HepG2 (cell line): Measurements from ENCODE around the gene STH. TPM values are rescaled to one million over a fixed set of nuclear protein-coding genes. Genes with fewer than 3 reads are reported as not detected.

Experiments
- ATAC-seq: fragments of 200-7000 bp; cut with Tn5 transposase; 3 replicates; pipeline ENCODE4 v1.9.1; 2020; ENCODE audit warnings: mild to moderate bottlenecking, moderate library complexity
- BruUV-seq: library from RNA; stranded (reverse); fragments of 400-500 nt; replicated peaks from 2 replicates; lab custom pipeline; 2021; lab: Mats Ljungman, UMichigan
- CTCF ChIA-PET: fragments of 300-600 bp; formaldehyde crosslinking; extraction: SDS; loops from one replicate; lab custom pipeline; 2021; ENCODE audit warnings: low total read pairs, inconsistent platforms, low intra/inter-chr PET ratio; lab: Yijun Ruan, JAX
- POLR2A ChIA-PET: fragments of 350-600 bp; sonication (Branson Sonifier 250); formaldehyde crosslinking; loops from one replicate; lab custom pipeline; 2020; ENCODE audit warnings: antibody characterized with exemption, inconsistent platforms; lab: Yijun Ruan, JAX
- DNase-seq: peaks from one replicate; pipeline ENCODE4 v3.0.0-alpha.2; 2015; ENCODE audit warnings: low spot score
- FAIRE-seq: peaks from 3 replicates; lab custom pipeline; 2011; peaks lifted over from hg19 to GRCh38; lab: Jason Lieb, UNC
- H2AFZ ChIP-seq: one replicate; pipeline ENCODE4 v1.6.1; 2011; ENCODE audit warnings: low read length, inconsistent platforms
- H3K27ac ChIP-seq: fragments of 300-600 bp; 3 replicates; pipeline ENCODE4 v1.8.0; 2011; ENCODE audit warnings: mixed run types, mild to moderate bottlenecking, mixed read lengths, low read length, inconsistent platforms; ENCODE audit not compliant: insufficient read depth; ENCODE audit errors: extremely low read length
- H3K27me3 ChIP-seq, 2 experiments: fragments of 200-600 bp in 1 of 2; 2 replicates in 1 of 2; 3 replicates in 1 of 2; pipeline versions ENCODE4 v1.6.0 to v1.8.0; 2011; ENCODE audit warnings: low read length in 2 of 2, mild to moderate bottlenecking in 2 of 2, moderate library complexity in 2 of 2, inconsistent platforms in 1 of 2; ENCODE audit not compliant: insufficient read depth in 2 of 2, control insufficient read depth in 1 of 2
- H3K36me3 ChIP-seq, 2 experiments: fragments of 200-600 bp in 1 of 2; replicated peaks in 1 of 2; 2 replicates in 1 of 2; 3 replicates in 1 of 2; pipeline versions ENCODE4 v1.5.1 to v1.8.0; 2011; ENCODE audit warnings: low read length in 2 of 2, inconsistent platforms in 1 of 2; ENCODE audit not compliant: insufficient read depth in 2 of 2, control insufficient read depth in 1 of 2
- H3K4me1 ChIP-seq: 2 replicates; pipeline ENCODE4 v1.5.1; 2012; ENCODE audit warnings: low read length, inconsistent platforms; ENCODE audit not compliant: insufficient read depth
- H3K4me2 ChIP-seq: 2 replicates; pipeline ENCODE4 v1.6.0; 2011; ENCODE audit warnings: low read depth, low read length, inconsistent platforms
- H3K4me3 ChIP-seq, 3 experiments: fragments of 200-600 bp in 1 of 3; sonication (generic), shearing (Covaris generic) in 1 of 3; replicated peaks in 1 of 3; 2 replicates each; pipeline ENCODE4 v1.5.1; 2011 to 2016; ENCODE audit warnings: low read length in 3 of 3, inconsistent platforms in 2 of 3, low read depth in 2 of 3, mild to moderate bottlenecking in 2 of 3, control low read depth in 1 of 3, mixed read lengths in 1 of 3; ENCODE audit not compliant: insufficient read depth in 1 of 3
- H3K79me2 ChIP-seq: one replicate; pipeline ENCODE4 v1.6.1; 2011; ENCODE audit warnings: low read length, inconsistent platforms; ENCODE audit not compliant: insufficient read depth
- H3K9ac ChIP-seq: 2 replicates; pipeline ENCODE4 v1.6.0; 2011; ENCODE audit warnings: mild to moderate bottlenecking, low read depth, low read length, inconsistent platforms; ENCODE audit not compliant: insufficient read depth
- H3K9me3 ChIP-seq: 2 replicates; pipeline ENCODE4 v1.5.1; 2012; ENCODE audit warnings: mild to moderate bottlenecking, low read length
- H4K20me1 ChIP-seq: 2 replicates; pipeline ENCODE4 v1.6.0; 2011; ENCODE audit warnings: inconsistent platforms, mild to moderate bottlenecking, low read length, moderate library complexity; ENCODE audit not compliant: insufficient read depth
- CBFB ChIP-seq: sonication (generic); formaldehyde crosslinking; IDR thresholded peaks from 2 replicates; pipeline ENCODE4 v1.4.0; 2020; ENCODE audit warnings: missing genetic modification reagents
- HNRNPK ChIP-seq: fragments of 200-400 bp; formaldehyde crosslinking; IDR thresholded peaks from 2 replicates; pipeline ENCODE4 v1.6.1; 2018; ENCODE audit warnings: low read length, low read depth, moderate library complexity, mild to moderate bottlenecking; ENCODE audit not compliant: poor library complexity, severe bottlenecking
- KMT2B ChIP-seq: IDR thresholded peaks from 2 replicates; pipeline ENCODE4 v1.6.1; 2016; ENCODE audit warnings: missing genetic modification reagents, missing compliant biosample characterization
- MAFF ChIP-seq: IDR thresholded peaks from 2 replicates; pipeline ENCODE4 v1.6.1; 2011; ENCODE audit warnings: low read depth, low read length, improper control_type of control experiment
- NFE2L1 ChIP-seq: sonication (generic); formaldehyde crosslinking; IDR thresholded peaks from 2 replicates; pipeline ENCODE4 v1.4.0; 2020; ENCODE audit warnings: missing genetic modification reagents, mild to moderate bottlenecking, borderline replicate concordance
- NKX3-1 ChIP-seq: sonication (generic); formaldehyde crosslinking; IDR thresholded peaks from 2 replicates; pipeline ENCODE4 v1.5.0; 2020; ENCODE audit warnings: missing genetic modification reagents
- NR2F6 ChIP-seq, 2 experiments: IDR thresholded peaks; 2 replicates each; pipeline ENCODE4 v1.6.1; 2016; ENCODE audit warnings: antibody characterized with exemption in 1 of 2, mild to moderate bottlenecking in 1 of 2
- RXRA ChIP-seq: sonication (generic); formaldehyde crosslinking; IDR thresholded peaks from 2 replicates; pipeline ENCODE4 v1.5.1; 2020; ENCODE audit warnings: missing genetic modification reagents
- SIX4 ChIP-seq: sonication (generic); formaldehyde crosslinking; IDR thresholded peaks from 2 replicates; pipeline ENCODE4 v1.4.0; 2020; ENCODE audit warnings: missing genetic modification reagents
- SKIL ChIP-seq: sonication (generic); formaldehyde crosslinking; IDR thresholded peaks from 2 replicates; pipeline ENCODE4 v1.8.0; 2022; ENCODE audit warnings: missing genetic modification reagents, mild to moderate bottlenecking, moderate library complexity, borderline replicate concordance
- SP1 ChIP-seq, 2 experiments: fragments of 450-650 bp in 1 of 2; sonication (generic) in 1 of 2; formaldehyde crosslinking in 1 of 2; IDR thresholded peaks; 2 replicates each; pipeline versions ENCODE4 v1.4.0 to v1.6.1; 2016 to 2020; ENCODE audit warnings: missing genetic modification reagents in 1 of 2
- XRCC5 ChIP-seq: fragments of 200-400 bp; formaldehyde crosslinking; optimal IDR thresholded peaks from 2 replicates; pipeline ENCODE3; 2017; ENCODE audit warnings: mild to moderate bottlenecking, low read length
- WGBS: methylation state at CpG from one replicate; pipeline ENCODE4 v1.1.6; 2017; ENCODE audit warnings: low lambda C conversion rate; 5-methylcytosine and 5-hydroxymethylcytosine counted together
- in situ Hi-C: cut with HindIII; loops from 2 replicates; pipeline ENCODE4 v1.10.0; 2017; ENCODE audit warnings: low pct_unique_long_range_greater_than_20kb; ENCODE audit not compliant: extremely low pct_ligation_motif_present
- intact Hi-C: fragments of 100-400 bp; cut with micrococcal nuclease; formaldehyde crosslinking; loops from one replicate; pipeline ENCODE4 v1.10.0; 2022; ENCODE audit not compliant: unreplicated experiment
- polyA plus RNA-seq, 8 experiments: library from polyadenylated mRNA; depleted of rRNA in 3 of 8; stranded (reverse) in 7 of 8; unstranded in 1 of 8; fragments of >200 nt; fragmentation: Illumina TruSeq in 4 of 8; extraction: Trizol in 4 of 8; gene quantifications; 2 replicates each; pipeline versions ENCODE4 v1.2.1 to v1.2.3, GENCODE V29; 2011 to 2016; ENCODE audit warnings: low read depth in 4 of 8, missing spikeins in 1 of 8, mixed read lengths in 1 of 8; ENCODE audit not compliant: insufficient read depth in 1 of 8
- total RNA-seq, 5 experiments: library from RNA; depleted of rRNA; stranded (reverse); fragments of >200 nt; fragmentation: Illumina TruSeq; extraction: Trizol; gene quantifications; 2 replicates each; pipeline ENCODE4 v1.2.3, GENCODE V29; 2016; ENCODE audit warnings: low read depth in 1 of 5

Gene STH
- total and polyA plus RNA-seq, 2 of the 13 experiments (the other 11 are each of a cell fraction or from before 2014, with no cell fraction given) = not detected

GRCh38 chr17:45974916-45975630, 24.0 kb upstream of the STH start:
- no peaks in the 10 kb centered on the region for H3K4me1 ChIP-seq
- H4K20me1 ChIP-seq = no peaks in the 10 kb centered on the region; the same call in 1 of the 2 replicates
- no peak for FAIRE-seq
- H3K9ac ChIP-seq = no peak overlapping the region
- H3K27me3 ChIP-seq = no peaks in the 10 kb centered on the region; a peak in 1 of 5 replicates
- no peak for DNase-seq
- no TSS peak for BruUV-seq
- H2AFZ ChIP-seq = no peak overlapping the region
- no peaks in the 10 kb centered on the region for H3K9me3 ChIP-seq
- H3K79me2 ChIP-seq = no peaks in the 10 kb centered on the region
- H3K4me3 ChIP-seq = no peak overlapping the region
- no peak overlapping the region for H3K4me2 ChIP-seq
- no peaks in the 10 kb centered on the region for H3K36me3 ChIP-seq
- in situ Hi-C loops (no loop called here), intact Hi-C loops (no loop called here)
- ATAC-seq = no peak
- H3K27ac ChIP-seq = no peak overlapping the region
- 42% methylated on average over 10 of the region's 10 CpGs for WGBS
- ChIA-PET CTCF (no interaction called here), POLR2A (no interaction called here)
- TF ChIP-seq NFE2L1 (CRISPR knock-in tag) (no peak), HNRNPK (no peak), SIX4 (CRISPR knock-in tag) (no peak), KMT2B (CRISPR knock-in tag) (no peak), CBFB (CRISPR knock-in tag) (no peak), RXRA (no peak), SKIL (CRISPR knock-in tag) (no peak), NR2F6 (IDR thresholded peaks at IDR 0.05) (no peak), NR2F6 (CRISPR knock-in tag; IDR thresholded peaks at IDR 0.05) (no peak), NKX3-1 (CRISPR knock-in tag) (no peak), MAFF (no peak), XRCC5 (no peak), SP1 (IDR thresholded peaks at IDR 0.05) (no peak), SP1 (CRISPR knock-in tag; IDR thresholded peaks at IDR 0.05) (no peak)
